A673 (cell line): ENCODE data around the gene POU2AF2. TPM values are rescaled to one million over a fixed set of nuclear protein-coding genes. Genes with fewer than 3 reads are reported as not detected.
"Not testable (repeated sequence)": the region's sequence is repeated elsewhere in the genome, so short reads cannot be mapped to it uniquely, and the experiment has no call there.

Source experiments
- BruUV-seq: library from RNA; stranded (reverse); fragments of 400-500 nt; replicated peaks from 2 replicates; lab custom pipeline; 2021; lab: Mats Ljungman, UMichigan
- CTCF ChIA-PET: fragments of 300-600 bp; sonication (Branson Sonifier 250); formaldehyde crosslinking; loops from one replicate; lab custom pipeline; 2022; ENCODE audit warnings: antibody characterized with exemption; lab: Charles Lee
- POLR2A ChIA-PET: fragments of 300-600 bp; sonication (Branson Sonifier 250); formaldehyde crosslinking; loops from one replicate; lab custom pipeline; 2022; ENCODE audit warnings: antibody characterized with exemption; ENCODE audit not compliant: low non-redundant PET; lab: Charles Lee
- DNase-seq: peaks from one replicate; pipeline ENCODE4 v3.0.0-alpha.2; 2015; ENCODE audit warnings: low spot score
- H3K27ac ChIP-seq: fragments of 200-600 bp; sonication (generic); 2 replicates; pipeline ENCODE4 v1.5.1; 2016; ENCODE audit warnings: mixed run types, low read depth, mild to moderate bottlenecking, mixed read lengths, antibody characterized with exemption, low read length; ENCODE audit not compliant: poor library complexity, severe bottlenecking
- H3K27me3 ChIP-seq: fragments of 200-600 bp; sonication (generic); replicated peaks from 2 replicates; pipeline ENCODE4 v1.6.1; 2017; ENCODE audit warnings: mixed run types, low read depth, mild to moderate bottlenecking, mixed read lengths, antibody characterized with exemption, low read length; ENCODE audit not compliant: insufficient read depth, poor library complexity
- H3K36me3 ChIP-seq: fragments of 200-600 bp; sonication (generic); 2 replicates; pipeline ENCODE4 v1.6.1; 2016; ENCODE audit warnings: mixed run types, mild to moderate bottlenecking, mixed read lengths, antibody characterized with exemption, low read length; ENCODE audit not compliant: insufficient read depth, poor library complexity, severe bottlenecking
- H3K4me1 ChIP-seq: fragments of 200-600 bp; sonication (generic); 2 replicates; pipeline ENCODE4 v1.6.1; 2017; ENCODE audit warnings: mixed run types, mild to moderate bottlenecking, mixed read lengths, antibody characterized with exemption, low read length; ENCODE audit not compliant: insufficient read depth, poor library complexity, severe bottlenecking
- H3K4me3 ChIP-seq: fragments of 200-600 bp; sonication (generic); 2 replicates; pipeline ENCODE4 v1.5.1; 2016; ENCODE audit warnings: low read depth, mixed run types, mild to moderate bottlenecking, mixed read lengths, low read length; ENCODE audit not compliant: poor library complexity, severe bottlenecking
- H3K9me3 ChIP-seq: fragments of 200-600 bp; sonication (generic); 2 replicates; pipeline ENCODE4 v1.6.1; 2016; ENCODE audit warnings: mixed run types, low read depth, mild to moderate bottlenecking, mixed read lengths, antibody characterized with exemption, low read length; ENCODE audit not compliant: poor library complexity, severe bottlenecking
- CTCF ChIP-seq: fragments of 300-800, 200-600 bp; sonication (generic); conservative IDR thresholded peaks from 2 replicates; pipeline ENCODE4 v1.5.1; 2017; ENCODE audit warnings: low read depth, mild to moderate bottlenecking, antibody characterized with exemption, low read length, moderate library complexity, mixed read lengths
- EZH2 ChIP-seq: fragments of 200-600 bp; sonication (generic); IDR thresholded peaks from 2 replicates; pipeline ENCODE4 v1.6.1; 2017; ENCODE audit warnings: borderline replicate concordance, low read depth, mild to moderate bottlenecking, mixed read lengths, antibody characterized with exemption, low read length; ENCODE audit not compliant: poor library complexity, severe bottlenecking
- intact Hi-C: fragments of 100-400 bp; cut with micrococcal nuclease; formaldehyde crosslinking; loops from one replicate; pipeline ENCODE4 v1.10.0; 2022; ENCODE audit not compliant: unreplicated experiment
- total RNA-seq: library from RNA; stranded (reverse); gene quantifications from 2 replicates; pipeline ENCODE4 v1.2.3, GENCODE V29; 2021

Gene POU2AF2
- total RNA-seq, 1 experiment from 2014 or later, result not detected

GRCh38 chr11:111265421-111265820, 19.9 kb downstream of the POU2AF2 start:
- H3K27ac ChIP-seq, result no peak overlapping the region
- no peak for DNase-seq
- H3K9me3 ChIP-seq, result no peaks in the 10 kb centered on the region
- intact Hi-C loops, result no loop called here
- CTCF ChIA-PET, result interaction anchor here (0.6 kb wide), 1 partner anchor 17 kb away, joined by 4 read pairs; no protein-coding TSS in a partner anchor
- H3K4me1 ChIP-seq, result no peaks in the 10 kb centered on the region
- H3K4me3 ChIP-seq, result no peak overlapping the region
- no peaks in the 10 kb centered on the region for H3K27me3 ChIP-seq
- no TSS peak for BruUV-seq
- H3K36me3 ChIP-seq, result no peaks in the 10 kb centered on the region
- POLR2A ChIA-PET, result no interaction called here
- TF ChIP-seq CTCF, result no peak
- TF ChIP-seq EZH2, result no peak

DNA sequence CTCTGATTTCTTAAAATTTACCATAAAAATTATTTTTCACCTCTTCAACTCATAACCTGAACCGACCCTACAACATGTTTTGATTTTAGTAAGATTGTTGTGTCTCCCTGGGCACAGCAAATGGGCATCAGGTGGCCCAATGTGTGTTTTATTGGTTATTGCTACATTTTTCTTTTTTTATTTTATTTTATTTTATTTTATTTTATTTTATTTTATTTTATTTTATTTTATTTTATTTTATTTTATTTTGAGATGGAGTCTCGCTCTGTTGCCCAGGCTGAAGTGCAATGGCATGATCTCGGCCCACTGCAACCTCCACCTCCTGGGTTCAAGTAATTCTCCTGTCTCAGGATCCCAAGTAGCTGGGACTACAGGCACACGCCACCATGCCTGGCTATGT, 22.8 kb downstream of the POU2AF2 start:
- H3K9me3 ChIP-seq, CTCF ChIA-PET, POLR2A ChIA-PET, DNase-seq, H3K27ac ChIP-seq, H3K4me3 ChIP-seq, intact Hi-C loops, BruUV-seq, H3K27me3 ChIP-seq, H3K36me3 ChIP-seq, H3K4me1 ChIP-seq: not testable (repeated sequence)

DNA sequence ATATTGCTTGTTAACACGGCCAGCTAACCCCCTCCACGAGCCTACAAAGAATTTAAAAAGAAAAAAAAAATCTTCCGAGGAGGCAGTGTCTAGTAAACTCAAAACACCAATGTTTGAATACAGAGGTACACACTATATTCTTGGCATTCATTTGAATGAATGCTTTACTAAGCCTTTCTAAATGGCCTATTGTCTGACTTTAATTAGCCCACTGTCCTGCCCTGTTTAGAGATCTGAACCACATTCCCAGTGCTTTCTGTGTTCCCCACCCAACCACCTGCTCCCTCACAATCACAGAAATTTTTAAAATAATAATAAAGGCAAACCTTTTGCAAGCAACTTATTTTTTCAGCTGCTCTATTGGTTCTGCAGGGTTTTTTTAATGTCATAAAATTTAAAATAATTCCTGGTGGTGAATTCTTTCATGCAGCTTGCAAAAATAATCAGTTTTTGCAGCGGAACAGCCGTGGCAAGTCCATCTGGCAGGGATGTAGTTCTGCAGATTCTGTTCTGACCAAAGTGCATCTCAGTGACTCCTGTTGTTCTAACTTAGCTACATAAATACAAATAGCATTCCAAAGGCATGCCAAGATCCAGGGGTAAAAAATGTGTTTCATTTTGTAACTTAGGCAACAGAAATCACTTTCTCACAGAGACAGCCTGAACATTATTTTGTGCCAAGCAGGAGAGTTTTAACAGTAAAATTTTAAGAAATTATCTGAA, 23.8 kb downstream of the POU2AF2 start:
- H3K27ac ChIP-seq, result no peak overlapping the region
- H3K36me3 ChIP-seq, result no peaks in the 10 kb centered on the region
- no peaks in the 10 kb centered on the region for H3K4me1 ChIP-seq
- BruUV-seq, result no TSS peak
- H3K4me3 ChIP-seq, result no peak overlapping the region
- no peak for TF ChIP-seq CTCF
- no peak for TF ChIP-seq EZH2
- no peak for DNase-seq
- H3K27me3 ChIP-seq, result no peaks in the 10 kb centered on the region
- ChIA-PET POLR2A (no interaction called here), CTCF (no interaction called here)
- intact Hi-C loops, result no loop called here
- no peaks in the 10 kb centered on the region for H3K9me3 ChIP-seq

DNA sequence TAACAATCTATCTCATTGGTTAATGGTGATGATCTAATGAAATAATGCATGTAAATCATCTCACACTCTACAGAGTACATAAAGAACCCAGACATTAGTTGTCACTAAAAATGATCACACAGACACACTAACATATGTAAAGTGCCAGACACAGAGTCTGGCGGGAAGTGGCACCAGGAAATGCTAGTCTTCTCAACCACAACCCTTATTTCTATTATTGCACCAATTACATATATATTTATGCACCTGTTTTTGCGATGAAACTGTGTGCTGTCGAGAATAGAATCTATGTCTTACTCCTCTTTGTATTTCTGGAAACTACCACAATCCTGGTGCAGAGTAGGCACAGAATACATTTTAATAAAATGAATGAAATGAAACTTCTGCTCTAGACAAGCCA, 26.9 kb downstream of the POU2AF2 start:
- Histone ChIP-seq H3K36me3 (no peaks in the 10 kb centered on the region), H3K9me3 (no peaks in the 10 kb centered on the region), H3K27me3 (no peaks in the 10 kb centered on the region), H3K4me1 (no peaks in the 10 kb centered on the region), H3K4me3 (no peak overlapping the region), H3K27ac (no peak overlapping the region)
- POLR2A ChIA-PET, result no interaction called here
- no peak for TF ChIP-seq CTCF
- TF ChIP-seq EZH2, result no peak
- intact Hi-C loops, result no loop called here
- no peak for DNase-seq
- BruUV-seq, result no TSS peak
- CTCF ChIA-PET, result no interaction called here
